ENCODE data around the gene CD68.
A peak's percentile ranks its signal among the peaks of the same experiment; 100 is the strongest.

CD68 gene

DNA sequence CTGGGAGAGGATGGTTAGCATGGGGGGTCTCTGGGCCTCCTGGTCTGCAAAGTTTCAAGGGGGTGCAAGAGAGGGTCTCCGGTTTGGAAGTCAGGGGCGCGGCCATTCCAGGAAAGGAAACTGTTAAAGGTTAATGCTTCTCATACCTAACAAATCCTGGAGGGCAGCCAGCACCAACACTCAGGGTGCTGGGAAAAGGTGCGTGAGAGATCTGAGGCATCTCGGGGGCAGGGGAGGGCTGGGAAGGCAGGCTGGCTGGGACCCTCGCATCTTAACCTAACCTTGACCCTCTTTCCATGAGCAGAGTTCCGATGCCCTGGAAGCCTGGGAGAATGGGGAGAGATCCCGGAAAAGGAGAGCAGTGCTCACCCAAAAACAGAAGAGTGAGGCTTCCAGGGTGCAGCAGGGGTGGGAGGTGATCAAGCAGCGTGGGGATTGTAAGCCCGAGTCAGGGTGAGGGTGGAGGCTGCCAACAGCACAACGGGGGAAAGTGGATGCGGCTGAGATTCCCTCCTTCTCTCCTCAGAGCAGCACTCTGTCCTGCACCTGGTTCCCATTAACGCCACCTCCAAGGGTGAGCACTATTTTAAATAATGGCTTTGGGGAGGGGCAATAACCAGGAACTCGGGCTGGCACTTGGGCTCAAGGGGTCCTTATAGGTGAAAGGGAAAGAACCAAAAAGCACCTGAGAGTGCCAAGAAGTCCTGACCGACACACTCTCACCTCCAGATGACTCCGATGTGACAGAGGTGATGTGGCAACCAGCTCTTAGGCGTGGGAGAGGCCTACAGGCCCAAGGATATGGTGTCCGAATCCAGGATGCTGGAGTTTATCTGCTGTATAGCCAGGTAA, 19.9 kb upstream of the CD68 start:
- DNase-seq (ENCODE audit: low spot score), result no peak

DNA sequence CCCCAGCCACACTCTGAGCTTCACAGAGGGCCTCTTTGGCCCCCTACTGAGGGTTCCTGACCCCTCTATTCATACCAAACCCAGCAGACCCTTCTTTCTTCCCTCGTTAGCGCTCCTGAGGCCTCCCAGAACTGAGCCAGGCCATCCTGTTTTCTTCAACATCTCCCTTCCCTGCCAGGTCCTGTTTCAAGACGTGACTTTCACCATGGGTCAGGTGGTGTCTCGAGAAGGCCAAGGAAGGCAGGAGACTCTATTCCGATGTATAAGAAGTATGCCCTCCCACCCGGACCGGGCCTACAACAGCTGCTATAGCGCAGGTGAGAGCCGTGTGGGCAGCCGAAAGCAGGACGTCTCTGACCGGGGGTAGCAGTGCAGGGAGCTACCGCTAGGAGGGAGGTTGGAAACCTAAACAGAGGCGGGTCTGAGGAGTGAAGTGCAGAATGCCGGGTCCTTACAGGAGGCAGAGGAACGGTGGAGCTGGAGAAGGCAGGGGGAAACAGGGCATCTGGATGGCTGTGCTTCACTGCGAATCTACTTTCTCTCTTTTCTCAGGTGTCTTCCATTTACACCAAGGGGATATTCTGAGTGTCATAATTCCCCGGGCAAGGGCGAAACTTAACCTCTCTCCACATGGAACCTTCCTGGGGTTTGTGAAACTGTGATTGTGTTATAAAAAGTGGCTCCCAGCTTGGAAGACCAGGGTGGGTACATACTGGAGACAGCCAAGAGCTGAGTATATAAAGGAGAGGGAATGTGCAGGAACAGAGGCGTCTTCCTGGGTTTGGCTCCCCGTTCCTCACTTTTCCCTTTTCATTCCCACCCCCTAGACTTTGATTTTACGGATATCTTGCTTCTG, 19.0 kb upstream of the CD68 start:
- no peak for DNase-seq (ENCODE audit: low spot score)

DNA sequence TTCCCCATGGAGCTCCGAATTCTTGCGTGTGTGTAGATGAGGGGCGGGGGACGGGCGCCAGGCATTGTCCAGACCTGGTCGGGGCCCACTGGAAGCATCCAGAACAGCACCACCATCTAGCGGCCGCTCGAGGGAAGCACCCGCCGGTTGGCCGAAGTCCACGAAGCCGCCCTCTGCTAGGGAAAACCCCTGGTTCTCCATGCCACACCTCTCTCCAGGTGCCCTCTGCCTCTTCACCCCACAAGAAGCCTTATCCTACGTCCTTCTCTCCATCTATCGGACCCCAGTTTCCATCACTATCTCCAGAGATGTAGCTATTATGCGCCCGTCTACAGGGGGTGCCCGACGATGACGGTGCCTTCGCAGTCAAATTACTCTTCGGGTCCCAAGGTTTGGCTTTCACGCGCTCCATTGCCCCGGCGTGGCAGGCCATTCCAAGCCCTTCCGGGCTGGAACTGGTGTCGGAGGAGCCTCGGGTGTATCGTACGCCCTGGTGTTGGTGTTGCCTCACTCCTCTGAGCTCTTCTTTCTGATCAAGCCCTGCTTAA, 18.3 kb upstream of the CD68 start:
- peak; percentile 92 for DNase-seq (ENCODE audit: low spot score)

DNA sequence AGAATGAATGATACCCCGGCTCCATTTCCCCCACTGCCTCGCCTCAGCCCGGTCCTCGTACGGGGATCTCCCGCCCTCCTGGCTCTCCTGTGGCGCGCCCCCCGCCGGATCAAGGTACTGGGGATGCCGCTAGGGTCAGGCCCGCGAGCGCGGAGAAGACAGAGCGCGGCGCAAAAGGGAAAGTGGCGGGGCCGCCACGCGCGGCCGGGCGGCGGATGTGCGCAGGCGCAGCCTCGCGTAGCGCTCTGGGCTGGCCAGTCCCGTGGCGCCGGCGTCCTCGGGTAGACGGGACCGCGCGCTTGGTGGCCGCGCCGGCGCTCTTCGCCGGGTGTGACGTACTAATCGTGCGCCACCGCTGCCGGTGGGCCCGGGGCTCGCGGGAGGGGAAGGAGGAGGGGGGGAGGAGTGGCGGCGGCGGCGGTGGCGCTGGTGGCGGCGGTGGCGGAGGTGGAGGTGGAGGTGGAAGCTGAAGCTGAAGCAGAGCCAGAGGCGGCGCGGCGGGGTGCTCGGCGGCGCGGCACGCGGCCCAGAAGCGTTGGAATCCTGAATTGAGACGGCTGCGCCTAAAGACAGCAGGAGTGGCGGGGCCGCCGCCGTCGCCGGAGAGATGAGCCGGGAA, 17.7 kb upstream of the CD68 start, which contains the start of gene SENP3:
TSS of gene SENP3 (plus strand) at position 331 of the 619 bp plus-strand sequence. CDS start 1,158 bp downstream, outside the sequence.
- DNase-seq (ENCODE audit: low spot score), result peak; percentile 88

DNA sequence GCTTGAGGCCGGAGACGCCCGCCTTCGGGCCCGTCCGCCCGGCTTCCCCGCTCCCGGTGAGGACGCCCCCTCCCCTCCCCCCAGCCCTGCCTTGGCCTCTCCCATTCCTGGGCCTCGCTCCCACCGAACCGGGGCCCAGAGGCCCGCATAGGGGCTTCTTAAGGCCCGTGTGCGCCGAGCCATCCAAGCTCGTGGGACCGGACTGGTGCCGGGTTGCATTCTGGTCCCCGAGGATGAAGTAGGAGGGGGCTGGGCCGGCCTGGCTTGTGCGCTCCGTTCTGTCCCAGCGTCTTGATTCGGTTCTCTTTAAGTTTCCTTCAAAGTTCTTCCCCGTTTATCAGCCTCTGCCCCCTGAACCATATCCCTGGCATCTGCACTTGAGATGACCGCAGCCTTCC, 17.2 kb upstream of the CD68 start:
- no peak for DNase-seq (ENCODE audit: low spot score)

DNA sequence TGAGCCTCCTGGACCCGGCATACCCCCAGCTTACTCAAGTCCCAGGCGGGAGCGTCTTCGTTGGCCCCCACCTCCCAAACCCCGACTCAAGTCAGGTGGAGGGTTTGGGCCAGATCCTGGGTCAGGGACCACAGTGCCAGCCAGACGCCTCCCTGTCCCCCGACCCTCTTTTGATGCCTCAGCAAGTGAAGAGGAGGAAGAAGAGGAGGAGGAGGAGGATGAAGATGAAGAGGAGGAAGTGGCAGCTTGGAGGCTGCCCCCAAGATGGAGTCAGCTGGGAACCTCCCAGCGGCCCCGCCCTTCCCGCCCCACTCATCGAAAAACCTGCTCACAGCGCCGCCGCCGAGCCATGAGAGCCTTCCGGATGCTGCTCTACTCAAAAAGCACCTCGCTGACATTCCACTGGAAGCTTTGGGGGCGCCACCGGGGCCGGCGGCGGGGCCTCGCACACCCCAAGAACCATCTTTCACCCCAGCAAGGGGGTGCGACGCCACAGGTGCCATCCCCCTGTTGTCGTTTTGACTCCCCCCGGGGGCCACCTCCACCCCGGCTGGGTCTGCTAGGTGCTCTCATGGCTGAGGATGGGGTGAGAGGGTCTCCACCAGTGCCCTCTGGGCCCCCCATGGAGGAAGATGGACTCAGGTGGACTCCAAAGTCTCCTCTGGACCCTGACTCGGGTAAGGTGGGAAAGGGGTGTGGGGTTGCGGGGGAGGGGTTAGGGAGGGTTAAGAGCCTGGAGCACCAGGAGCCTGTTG, 16.1 kb upstream of the CD68 start:
- DNase-seq (ENCODE audit: low spot score), result no peak

DNA sequence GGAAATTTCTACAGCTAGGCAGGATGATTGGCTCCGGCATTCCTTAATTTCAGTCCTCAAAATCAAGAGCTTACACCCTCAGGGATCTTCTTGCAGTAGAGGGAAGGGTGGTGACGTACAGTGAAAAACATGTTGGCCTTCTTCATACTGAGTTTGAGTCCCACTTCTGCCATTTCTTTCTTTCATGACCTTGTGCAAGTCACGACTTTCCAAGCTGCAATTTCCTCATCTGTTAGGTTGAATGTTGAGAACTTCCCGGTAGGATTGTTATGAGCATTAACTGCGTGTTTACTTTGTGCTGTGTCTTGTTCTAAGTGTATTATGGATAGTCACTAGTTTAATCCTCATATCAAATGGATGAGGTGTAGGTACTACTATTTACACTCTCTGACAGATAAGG, 9.9 kb upstream of the CD68 start:
- no peak for DNase-seq (ENCODE audit: low spot score)

DNA sequence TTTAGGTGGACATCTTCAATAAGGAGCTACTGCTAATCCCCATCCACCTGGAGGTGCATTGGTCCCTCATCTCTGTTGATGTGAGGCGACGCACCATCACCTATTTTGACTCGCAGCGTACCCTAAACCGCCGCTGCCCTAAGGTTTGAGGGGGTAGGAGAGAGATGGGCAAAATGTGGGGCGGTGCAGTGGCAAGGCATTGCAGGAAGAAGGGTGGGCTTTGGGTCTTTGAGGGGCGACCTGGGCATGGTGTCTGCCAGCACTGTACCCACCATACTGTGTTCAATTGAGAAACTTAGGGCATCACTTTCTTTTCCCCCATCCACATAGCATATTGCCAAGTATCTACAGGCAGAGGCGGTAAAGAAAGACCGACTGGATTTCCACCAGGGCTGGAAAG, 9.1 kb upstream of the CD68 start:
- no peak for DNase-seq (ENCODE audit: low spot score)

DNA sequence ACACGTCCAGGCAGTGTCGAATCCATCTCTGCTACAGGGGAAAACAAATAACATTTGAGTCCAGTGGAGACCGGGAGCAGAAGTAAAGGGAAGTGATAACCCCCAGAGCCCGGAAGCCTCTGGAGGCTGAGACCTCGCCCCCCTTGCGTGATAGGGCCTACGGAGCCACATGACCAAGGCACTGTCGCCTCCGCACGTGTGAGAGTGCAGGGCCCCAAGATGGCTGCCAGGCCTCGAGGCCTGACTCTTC, 7.2 kb upstream of the CD68 start:
- DNase-seq (ENCODE audit: low spot score), result no peak

DNA sequence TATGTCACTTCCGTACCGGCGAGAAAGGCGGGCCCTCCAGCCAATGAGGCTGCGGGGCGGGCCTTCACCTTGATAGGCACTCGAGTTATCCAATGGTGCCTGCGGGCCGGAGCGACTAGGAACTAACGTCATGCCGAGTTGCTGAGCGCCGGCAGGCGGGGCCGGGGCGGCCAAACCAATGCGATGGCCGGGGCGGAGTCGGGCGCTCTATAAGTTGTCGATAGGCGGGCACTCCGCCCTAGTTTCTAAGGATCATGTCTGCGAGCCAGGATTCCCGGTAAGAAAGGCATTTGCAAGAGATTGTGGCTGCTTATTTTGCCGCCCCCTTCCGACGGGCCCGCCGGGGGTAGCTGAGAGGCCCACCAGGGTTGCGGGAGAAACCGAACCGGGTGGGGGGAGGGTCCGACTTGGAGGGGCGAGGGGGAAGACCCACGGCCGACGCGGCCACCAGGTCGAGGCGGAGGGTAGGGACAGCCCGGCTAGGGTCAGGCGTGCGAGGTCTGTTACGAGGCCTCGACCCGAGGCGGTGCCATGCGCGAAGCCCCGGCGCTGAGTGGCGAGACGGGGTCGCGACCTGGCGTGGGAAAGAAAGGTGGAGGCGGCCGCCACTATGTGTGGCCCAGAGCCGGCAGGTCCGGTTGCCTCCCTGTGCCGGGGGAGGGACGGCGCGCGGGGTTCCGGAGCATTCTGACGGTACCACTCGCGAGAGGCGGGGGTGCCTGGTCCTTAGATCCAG, 6.7 kb upstream of the CD68 start:
- peak; percentile 99 for DNase-seq (ENCODE audit: low spot score)

DNA sequence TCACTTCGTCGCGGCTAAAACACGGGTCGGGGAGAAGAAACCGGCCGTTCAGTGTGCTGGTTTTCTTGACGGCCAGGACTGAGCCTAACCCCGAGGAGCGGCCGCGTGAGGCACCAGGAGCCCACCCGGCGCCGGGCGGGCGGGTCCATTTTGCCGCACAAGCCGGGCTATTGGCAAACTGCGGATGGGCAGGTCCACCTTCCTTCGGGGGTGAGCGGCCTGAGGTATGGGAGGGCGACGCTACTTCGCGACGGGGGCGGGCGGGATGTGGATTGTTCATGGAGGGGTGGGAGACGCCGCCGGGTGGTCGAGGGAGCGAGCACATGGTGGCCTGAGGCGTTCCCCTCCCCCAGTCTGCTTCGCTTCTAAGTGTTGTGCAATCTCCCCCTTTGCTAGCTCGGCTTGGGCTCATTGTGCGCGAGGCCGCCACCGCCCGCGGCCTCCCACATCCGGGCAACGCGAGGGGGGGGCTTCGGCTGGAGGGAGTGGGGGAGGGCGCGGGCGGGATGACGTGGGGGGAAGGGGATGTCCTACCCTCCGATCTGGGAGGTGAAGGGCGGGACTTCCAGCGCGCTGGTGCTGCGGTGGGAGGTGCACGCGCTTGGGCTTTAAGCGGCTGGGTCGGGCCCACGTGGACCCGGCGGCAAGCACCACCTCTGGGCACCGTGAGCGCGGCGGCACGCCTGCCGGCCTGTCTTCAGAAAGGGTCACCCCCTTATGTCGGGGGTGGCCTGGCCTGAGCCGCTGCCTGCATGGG, 5.9 kb upstream of the CD68 start:
- peak; percentile 78 for DNase-seq (ENCODE audit: low spot score)

DNA sequence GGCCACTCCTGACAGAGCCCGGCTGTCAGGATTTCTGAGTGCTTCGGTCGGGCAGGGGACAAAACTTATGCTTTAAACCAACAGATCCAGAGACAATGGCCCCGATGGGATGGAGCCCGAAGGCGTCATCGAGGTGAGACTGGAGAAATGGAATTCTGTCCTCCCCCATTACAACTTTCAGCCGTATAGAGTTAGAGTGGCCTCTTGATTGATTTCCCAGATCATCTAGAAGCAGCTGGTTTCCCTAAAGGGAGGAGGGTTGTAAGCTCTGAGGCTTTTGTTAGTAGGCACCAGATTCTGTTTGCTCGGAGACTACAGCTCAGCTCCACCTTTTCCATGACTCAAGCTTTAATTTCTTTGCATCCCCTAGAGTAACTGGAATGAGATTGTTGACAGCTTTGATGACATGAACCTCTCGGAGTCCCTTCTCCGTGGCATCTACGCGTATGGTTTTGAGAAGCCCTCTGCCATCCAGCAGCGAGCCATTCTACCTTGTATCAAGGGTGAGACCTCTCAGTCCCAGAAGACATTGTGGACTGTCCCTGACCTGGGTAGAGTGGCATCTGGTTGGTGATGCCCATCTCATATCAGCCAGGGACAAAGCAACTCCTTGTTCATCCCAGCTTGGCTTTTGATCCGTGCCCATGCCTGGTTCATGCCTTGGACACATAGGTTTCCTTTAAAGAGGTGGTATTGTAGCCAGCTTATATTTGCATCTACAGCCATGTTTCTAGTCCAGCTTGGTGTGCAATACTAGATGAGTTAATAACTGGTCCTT, 5.1 kb upstream of the CD68 start:
- DNase-seq (ENCODE audit: low spot score), result no peak

DNA sequence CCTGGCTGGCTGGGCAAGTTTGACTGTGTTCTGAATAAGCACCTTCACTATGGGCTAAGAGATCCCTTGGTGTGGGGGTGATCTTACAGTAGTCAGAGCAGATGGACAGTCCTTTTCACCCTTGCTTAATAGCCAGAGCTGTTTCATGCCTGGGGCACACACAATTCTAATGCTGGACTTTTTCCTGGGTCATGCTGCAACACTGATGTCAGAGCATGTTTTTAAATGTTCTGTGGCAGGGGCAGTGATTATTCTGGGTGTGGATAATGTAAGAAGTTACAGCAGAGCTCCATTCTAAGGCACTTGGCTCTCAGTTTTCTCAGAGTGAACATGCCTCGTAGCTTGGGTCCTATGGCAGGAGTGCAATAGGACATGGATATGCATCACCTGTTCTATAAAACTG, 4.0 kb upstream of the CD68 start:
- no peak for DNase-seq (ENCODE audit: low spot score)

DNA sequence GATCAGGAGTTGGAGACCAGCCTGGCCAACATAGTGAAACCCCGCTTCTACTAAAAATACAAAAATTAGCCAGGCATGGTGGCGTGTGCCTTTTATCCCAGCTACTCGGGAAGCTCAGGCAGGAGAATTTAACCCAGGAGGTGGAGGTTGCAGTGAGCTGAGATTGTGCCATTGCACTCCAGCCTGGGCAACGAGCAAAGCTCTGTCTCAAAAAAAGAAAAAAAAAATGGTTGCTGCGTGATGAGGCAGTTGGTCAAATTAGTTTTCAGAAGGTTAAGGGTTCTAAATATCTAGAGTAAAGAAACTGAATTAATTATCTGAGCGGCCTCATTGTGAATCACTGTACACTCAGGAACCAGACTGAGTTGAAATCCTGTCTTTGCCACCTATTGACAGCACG, 3.5 kb upstream of the CD68 start:
- DNase-seq (ENCODE audit: low spot score), result no peak

DNA sequence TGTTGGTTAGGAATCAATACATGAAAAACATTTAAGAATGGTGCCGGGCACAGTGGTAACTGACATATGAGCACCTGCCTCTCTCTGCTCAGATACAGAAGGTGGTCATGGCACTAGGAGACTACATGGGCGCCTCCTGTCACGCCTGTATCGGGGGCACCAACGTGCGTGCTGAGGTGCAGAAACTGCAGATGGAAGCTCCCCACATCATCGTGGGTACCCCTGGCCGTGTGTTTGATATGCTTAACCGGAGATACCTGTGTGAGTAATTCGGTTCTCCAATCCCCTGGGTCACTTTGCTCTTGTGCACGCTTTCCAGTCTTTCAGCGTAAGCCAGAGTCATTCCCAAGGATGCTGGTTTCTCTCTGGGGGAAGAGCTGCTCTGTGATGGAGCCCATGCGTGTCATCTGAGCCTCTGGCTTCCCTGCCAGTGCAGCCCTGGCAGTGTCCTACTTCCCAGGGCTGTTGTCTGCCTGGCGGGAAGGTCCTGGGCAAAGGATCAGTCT, 3.0 kb upstream of the CD68 start:
- no peak for DNase-seq (ENCODE audit: low spot score)

DNA sequence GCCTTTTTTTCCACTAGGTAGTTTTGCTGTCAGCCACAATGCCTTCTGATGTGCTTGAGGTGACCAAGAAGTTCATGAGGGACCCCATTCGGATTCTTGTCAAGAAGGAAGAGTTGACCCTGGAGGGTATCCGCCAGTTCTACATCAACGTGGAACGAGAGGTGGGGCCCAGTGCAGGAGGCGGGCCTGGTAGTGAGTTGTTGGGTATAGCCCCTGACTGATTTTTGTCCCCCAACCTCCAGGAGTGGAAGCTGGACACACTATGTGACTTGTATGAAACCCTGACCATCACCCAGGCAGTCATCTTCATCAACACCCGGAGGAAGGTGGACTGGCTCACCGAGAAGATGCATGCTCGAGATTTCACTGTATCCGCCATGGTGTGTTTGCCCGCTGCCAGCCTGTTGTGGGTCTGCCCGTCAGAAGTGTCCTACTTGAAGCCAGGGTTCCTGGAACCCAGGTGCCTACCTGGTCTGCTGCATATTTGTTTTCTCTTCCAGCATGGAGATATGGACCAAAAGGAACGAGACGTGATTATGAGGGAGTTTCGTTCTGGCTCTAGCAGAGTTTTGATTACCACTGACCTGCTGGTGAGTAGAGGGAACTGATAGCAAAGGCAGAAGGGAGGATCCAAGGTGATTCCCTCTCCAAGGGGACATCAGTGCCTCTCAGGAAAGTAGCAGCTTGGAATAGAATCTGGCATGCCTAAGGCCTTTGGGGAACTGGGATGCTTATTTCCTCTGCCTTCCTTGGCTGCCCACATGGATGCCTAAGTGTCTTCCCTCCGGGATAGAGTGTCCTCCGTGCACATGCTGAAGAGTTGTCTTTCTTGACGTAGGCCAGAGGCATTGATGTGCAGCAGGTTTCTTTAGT, 1.9 kb upstream of the CD68 start:
- no peak for DNase-seq (ENCODE audit: low spot score)

DNA sequence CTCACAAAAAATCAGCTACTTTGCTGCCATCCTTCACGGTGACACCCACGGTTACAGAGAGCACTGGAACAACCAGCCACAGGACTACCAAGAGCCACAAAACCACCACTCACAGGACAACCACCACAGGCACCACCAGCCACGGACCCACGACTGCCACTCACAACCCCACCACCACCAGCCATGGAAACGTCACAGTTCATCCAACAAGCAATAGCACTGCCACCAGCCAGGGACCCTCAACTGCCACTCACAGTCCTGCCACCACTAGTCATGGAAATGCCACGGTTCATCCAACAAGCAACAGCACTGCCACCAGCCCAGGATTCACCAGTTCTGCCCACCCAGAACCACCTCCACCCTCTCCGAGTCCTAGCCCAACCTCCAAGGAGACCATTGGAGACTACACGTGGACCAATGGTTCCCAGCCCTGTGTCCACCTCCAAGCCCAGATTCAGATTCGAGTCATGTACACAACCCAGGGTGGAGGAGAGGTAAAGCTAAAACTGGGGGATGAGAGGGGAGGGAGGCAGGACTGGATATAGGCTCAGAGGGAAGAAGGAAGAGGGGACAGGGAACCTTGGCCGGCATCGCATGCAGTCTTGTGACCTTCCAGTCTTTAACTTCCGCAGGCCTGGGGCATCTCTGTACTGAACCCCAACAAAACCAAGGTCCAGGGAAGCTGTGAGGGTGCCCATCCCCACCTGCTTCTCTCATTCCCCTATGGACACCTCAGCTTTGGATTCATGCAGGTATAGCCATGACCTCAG, 581 bp downstream of the CD68 start:
- DNase-seq (ENCODE audit: low spot score), result no peak
